SJCRH30 (cell line): ENCODE measurements around the gene SCARB1. TPM values are rescaled to one million over a fixed set of nuclear protein-coding genes. Genes with fewer than 3 reads are reported as not detected.
"Not testable (repeated sequence)": the region's sequence is repeated elsewhere in the genome, so short reads cannot be mapped to it uniquely, and the experiment has no call there.

Experiments used
- DNase-seq, 2 experiments: peaks; one replicate each; pipeline ENCODE4 v3.0.0-alpha.2; 2015 to 2020
- H3K27ac ChIP-seq: fragments of 250-450 bp; sonication (Bioruptor Pico); 2 replicates; pipeline ENCODE4 v1.5.1; 2020; ENCODE audit warnings: mild to moderate bottlenecking, moderate library complexity
- H3K27me3 ChIP-seq: fragments of 250-450 bp; sonication (Bioruptor Pico); 2 replicates; pipeline ENCODE4 v1.5.1; 2020; ENCODE audit warnings: mild to moderate bottlenecking, moderate library complexity
- H3K36me3 ChIP-seq: fragments of 250-450 bp; sonication (Bioruptor Pico); 2 replicates; pipeline ENCODE4 v1.5.1; 2020; ENCODE audit warnings: mild to moderate bottlenecking, moderate library complexity
- H3K4me1 ChIP-seq: fragments of 250-450 bp; sonication (Bioruptor Pico); 2 replicates; pipeline ENCODE4 v1.5.1; 2020; ENCODE audit warnings: mild to moderate bottlenecking, moderate library complexity
- H3K4me3 ChIP-seq: fragments of 250-450 bp; sonication (Bioruptor Pico); 2 replicates; pipeline ENCODE4 v1.5.1; 2020; ENCODE audit warnings: mild to moderate bottlenecking, moderate library complexity
- H3K9me3 ChIP-seq: fragments of 250-450 bp; sonication (Bioruptor Pico); replicated peaks from 2 replicates; pipeline ENCODE4 v1.5.1; 2020; ENCODE audit warnings: mild to moderate bottlenecking, moderate library complexity
- total RNA-seq: library from RNA; depleted of rRNA; stranded (reverse); fragments of >200 nt; shearing (Covaris generic); gene quantifications from 2 replicates; pipeline ENCODE4 v1.2.3, GENCODE V29; 2014; rRNA removed

SCARB1 gene, protein sequence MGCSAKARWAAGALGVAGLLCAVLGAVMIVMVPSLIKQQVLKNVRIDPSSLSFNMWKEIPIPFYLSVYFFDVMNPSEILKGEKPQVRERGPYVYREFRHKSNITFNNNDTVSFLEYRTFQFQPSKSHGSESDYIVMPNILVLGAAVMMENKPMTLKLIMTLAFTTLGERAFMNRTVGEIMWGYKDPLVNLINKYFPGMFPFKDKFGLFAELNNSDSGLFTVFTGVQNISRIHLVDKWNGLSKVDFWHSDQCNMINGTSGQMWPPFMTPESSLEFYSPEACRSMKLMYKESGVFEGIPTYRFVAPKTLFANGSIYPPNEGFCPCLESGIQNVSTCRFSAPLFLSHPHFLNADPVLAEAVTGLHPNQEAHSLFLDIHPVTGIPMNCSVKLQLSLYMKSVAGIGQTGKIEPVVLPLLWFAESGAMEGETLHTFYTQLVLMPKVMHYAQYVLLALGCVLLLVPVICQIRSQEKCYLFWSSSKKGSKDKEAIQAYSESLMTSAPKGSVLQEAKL
- total RNA-seq = 36.1 TPM in 2 replicates

DNA sequence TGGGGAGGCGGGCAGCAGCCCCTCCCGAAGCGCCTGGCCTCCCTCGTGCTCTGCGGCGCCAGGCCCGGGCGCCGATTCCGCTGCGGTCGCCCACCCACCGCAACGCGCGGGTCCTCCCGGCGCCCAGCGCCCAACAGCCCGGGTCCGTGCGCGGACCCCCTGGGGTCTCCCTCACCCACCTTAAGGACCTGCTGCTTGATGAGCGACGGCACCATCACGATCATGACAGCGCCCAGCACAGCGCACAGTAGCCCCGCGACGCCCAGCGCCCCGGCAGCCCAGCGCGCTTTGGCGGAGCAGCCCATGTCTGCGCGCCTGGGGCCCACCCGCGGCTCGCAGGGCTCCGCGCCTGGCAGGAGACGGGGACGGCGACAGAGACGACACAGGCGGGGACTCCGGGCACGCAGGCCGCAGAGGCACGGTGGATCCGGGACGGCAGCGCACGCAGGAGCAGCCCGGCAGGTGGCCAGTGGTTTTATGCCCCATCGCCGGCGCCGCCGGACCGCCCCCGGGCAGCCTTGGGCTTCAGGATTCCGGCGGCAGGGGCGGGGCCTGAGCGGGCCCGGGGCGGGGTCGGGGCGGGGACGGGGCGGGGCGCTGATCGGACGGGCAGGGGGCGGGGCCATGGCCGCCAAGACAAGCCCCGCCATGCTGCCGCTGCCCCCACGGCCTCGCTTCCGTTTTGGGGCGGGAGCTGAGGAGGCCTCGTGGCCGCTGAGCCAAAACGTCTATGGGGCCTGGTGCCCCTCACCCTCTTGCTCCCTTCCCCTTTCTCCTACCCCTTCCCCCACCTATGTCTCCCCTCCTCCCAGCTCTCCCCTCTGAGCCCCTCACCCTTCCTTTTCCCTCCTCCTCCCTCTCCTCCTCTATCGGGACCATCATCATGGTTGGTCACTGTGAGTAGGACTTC lies at the start of gene SCARB1:
TSS of gene SCARB1 (minus strand) at position 449 of the 910 bp plus-strand sequence. CDS start at position 305, 144 bp downstream.
- Histone ChIP-seq H3K27me3 (no peaks in the 10 kb centered on the region), H3K4me1 (peaks cover 6% of the 10 kb centered on the region), H3K9me3 (no peaks in the 10 kb centered on the region), H3K4me3 (peak within 1 kb of the TSS; percentile 97), H3K36me3 (no peaks in the 10 kb centered on the region; the same call in 1 of the 2 replicates), H3K27ac (peak within 1 kb of the TSS; percentile 70)
- DNase-seq = peak; percentile 84 to 89

DNA sequence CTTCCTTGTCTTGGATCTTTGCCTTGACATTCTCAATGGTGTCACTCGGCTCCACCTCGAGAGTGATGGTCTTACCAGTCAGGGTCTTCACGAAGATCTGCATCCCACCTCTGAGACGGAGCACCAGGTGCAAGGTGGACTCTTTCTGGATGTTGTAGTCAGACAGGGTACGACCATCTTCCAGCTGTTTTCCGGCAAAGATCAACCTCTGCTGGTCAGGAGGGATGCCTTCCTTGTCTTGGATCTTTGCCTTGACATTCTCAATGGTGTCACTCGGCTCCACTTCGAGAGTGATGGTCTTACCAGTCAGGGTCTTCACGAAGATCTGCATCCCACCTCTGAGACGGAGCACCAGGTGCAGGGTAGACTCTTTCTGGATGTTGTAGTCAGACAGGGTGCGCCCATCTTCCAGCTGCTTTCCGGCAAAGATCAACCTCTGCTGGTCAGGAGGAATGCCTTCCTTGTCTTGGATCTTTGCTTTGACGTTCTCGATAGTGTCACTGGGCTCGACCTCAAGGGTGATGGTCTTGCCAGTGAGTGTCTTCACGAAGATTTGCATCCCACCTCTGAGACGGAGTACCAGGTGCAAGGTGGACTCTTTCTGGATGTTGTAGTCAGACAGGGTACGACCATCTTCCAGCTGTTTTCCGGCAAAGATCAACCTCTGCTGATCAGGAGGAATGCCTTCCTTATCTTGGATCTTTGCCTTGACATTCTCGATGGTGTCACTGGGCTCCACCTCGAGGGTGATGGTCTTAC lies 49.0 kb upstream of the SCARB1 start:
- H3K27me3 ChIP-seq, H3K4me3 ChIP-seq, H3K27ac ChIP-seq, DNase-seq, H3K9me3 ChIP-seq, H3K4me1 ChIP-seq: not testable (repeated sequence)
- H3K36me3 ChIP-seq = peaks cover 19% of the 10 kb centered on the region

DNA sequence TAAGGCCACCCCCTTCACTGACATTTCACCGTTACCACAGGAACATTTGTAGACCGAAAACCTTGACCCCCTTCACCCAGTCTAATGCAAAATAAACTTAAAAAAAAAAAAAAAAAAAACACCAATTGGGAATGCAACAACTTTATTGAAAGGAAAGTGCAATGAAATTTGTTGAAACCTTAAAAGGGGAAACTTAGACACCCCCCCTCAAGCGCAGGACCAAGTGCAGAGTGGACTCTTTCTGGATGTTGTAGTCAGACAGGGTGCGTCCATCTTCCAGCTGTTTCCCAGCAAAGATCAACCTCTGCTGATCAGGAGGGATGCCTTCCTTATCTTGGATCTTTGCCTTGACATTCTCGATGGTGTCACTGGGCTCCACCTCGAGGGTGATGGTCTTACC lies 47.9 kb upstream of the SCARB1 start:
- not testable (repeated sequence) for H3K27ac ChIP-seq, H3K4me1 ChIP-seq, H3K27me3 ChIP-seq, H3K9me3 ChIP-seq, H3K4me3 ChIP-seq, DNase-seq
- H3K36me3 ChIP-seq = peaks cover 19% of the 10 kb centered on the region

DNA sequence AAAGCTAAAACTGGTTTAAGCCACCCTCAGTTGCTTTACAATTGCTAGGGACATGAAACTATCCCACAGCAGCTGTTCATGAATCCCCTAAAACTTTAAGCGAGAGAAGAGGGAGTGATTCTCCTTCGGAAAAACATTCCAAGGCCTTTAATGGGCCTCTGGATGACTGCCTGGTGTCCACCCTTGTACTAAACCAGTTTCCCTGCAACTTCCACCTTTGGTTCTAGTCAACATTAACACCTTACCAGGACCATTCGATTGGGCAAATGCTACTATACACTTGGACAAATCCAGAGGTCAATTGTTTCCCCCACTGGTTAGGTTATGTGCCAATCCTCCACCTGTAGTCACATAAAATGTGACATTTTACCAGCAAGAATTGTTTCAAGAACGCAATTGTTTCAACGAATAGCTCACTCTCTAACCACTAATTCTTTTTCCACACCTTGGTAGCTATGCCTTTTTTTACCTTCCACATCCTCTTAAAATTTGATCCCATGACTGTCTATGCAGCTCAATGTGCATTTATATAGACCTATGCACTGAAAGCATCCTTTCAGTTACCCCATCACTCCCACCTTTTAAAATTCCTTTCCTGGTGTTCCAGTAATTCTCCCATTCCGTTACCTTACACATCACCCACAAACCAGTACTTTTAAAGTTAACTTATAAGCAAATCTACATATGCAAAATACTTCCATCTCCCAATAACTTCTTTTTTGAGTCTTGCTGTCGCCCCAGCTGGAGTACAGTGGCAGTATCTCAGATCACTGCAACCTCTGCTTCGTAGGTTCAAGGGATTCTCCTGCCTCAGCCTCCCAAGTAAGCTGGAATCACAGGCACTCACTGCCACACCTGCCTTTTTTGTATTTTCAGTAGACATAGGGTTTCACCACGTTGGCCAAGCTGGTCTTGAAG lies 47.2 kb upstream of the SCARB1 start:
- H3K4me3 ChIP-seq = no peak overlapping the region
- H3K27ac ChIP-seq = no peak overlapping the region

GRCh38 chr12:124909831-124910560 lies 46.3 kb upstream of the SCARB1 start:
- Histone ChIP-seq H3K27me3 (no peaks in the 10 kb centered on the region), H3K9me3 (no peaks in the 10 kb centered on the region), H3K27ac (no peak overlapping the region), H3K4me1 (peaks cover 4% of the 10 kb centered on the region; the same call in 1 of the 2 replicates), H3K4me3 (no peak overlapping the region), H3K36me3 (peaks cover 19% of the 10 kb centered on the region)
- no peak for DNase-seq

More for the DNA sequence above, 47.2 kb upstream of the SCARB1 start:
- H3K4me1 ChIP-seq = peaks cover 4% of the 10 kb centered on the region; the same call in 1 of the 2 replicates
- no peaks in the 10 kb centered on the region for H3K27me3 ChIP-seq
- no peak for DNase-seq
- H3K36me3 ChIP-seq = peaks cover 19% of the 10 kb centered on the region
- H3K9me3 ChIP-seq = no peaks in the 10 kb centered on the region

- Histone ChIP-seq H3K27me3 (no peaks in the 10 kb centered on the region), H3K27ac (no peak overlapping the region), H3K9me3 (no peaks in the 10 kb centered on the region), H3K36me3 (peaks cover 9% of the 10 kb centered on the region), H3K4me1 (peaks cover 7% of the 10 kb centered on the region), H3K4me3 (no peak overlapping the region)
- peak; percentile 87 to 94 for DNase-seq
Observed at GRCh38 chr12:124906606-124907261, 43.1 kb upstream of the SCARB1 start.

DNA sequence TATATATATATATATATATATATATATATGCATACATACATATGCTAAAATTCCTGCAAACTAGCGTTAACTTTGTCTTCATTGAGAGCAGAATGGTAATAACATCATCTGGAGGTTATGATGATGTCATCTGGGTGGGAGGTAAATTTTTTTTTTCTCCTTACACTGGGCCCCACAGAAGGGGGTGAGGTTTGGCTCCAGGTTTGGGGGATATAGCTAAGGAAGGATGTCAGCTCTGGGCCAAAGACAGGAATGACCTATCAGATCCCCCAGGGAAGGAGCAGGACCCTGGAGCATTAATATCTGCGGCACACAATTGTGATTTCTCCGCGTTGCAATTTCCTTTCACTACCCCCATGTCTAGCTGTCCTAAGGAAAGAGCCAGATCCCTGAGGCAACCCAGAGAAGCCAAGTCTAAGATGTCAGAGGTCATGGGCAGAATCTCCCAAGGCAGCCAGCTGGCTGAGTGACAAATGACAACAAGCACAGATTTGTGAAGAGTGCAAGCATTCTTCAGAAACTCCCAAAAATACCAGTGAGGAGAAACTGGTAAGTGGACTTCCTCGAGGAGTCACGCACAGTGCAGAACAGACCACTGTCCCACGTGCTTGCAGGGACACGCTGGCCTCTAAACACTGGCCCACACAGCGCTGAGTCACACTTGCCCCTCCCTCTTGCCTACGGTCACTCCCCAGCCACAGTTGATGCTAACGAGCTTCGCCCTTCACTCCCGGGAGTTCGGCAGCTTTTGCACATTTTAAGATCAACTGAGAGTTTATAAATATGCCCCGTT lies 40.8 kb upstream of the SCARB1 start:
- H3K9me3 ChIP-seq = no peaks in the 10 kb centered on the region
- peak; percentile 76 for DNase-seq
- no peaks in the 10 kb centered on the region for H3K27me3 ChIP-seq
- H3K4me3 ChIP-seq = peak overlapping the region; percentile 27
- no peak overlapping the region for H3K27ac ChIP-seq
- peaks cover 14% of the 10 kb centered on the region for H3K4me1 ChIP-seq
- no peaks in the 10 kb centered on the region for H3K36me3 ChIP-seq

- Histone ChIP-seq H3K4me1 (peaks cover 14% of the 10 kb centered on the region), H3K9me3 (no peaks in the 10 kb centered on the region), H3K27me3 (no peaks in the 10 kb centered on the region), H3K4me3 (no peak overlapping the region), H3K36me3 (no peaks in the 10 kb centered on the region), H3K27ac (no peak overlapping the region)
- no peak for DNase-seq
Observed at GRCh38 chr12:124902916-124903315, 39.3 kb upstream of the SCARB1 start.

- Histone ChIP-seq H3K36me3 (no peaks in the 10 kb centered on the region), H3K9me3 (no peaks in the 10 kb centered on the region), H3K4me3 (no peak overlapping the region), H3K4me1 (peaks cover 14% of the 10 kb centered on the region), H3K27ac (no peak overlapping the region), H3K27me3 (no peaks in the 10 kb centered on the region)
- no peak for DNase-seq
Observed at GRCh38 chr12:124901003-124901402, 37.3 kb upstream of the SCARB1 start.

GRCh38 chr12:124900345-124900795 lies 36.7 kb upstream of the SCARB1 start:
- H3K4me1 ChIP-seq = peaks cover 14% of the 10 kb centered on the region
- H3K27ac ChIP-seq, H3K4me3 ChIP-seq, H3K36me3 ChIP-seq, H3K27me3 ChIP-seq, H3K9me3 ChIP-seq, DNase-seq: not testable (repeated sequence)

GRCh38 chr12:124898923-124899294 lies 35.2 kb upstream of the SCARB1 start:
- Histone ChIP-seq H3K4me1 (peaks cover 11% of the 10 kb centered on the region), H3K4me3 (no peak overlapping the region), H3K36me3 (no peaks in the 10 kb centered on the region), H3K27me3 (no peaks in the 10 kb centered on the region), H3K9me3 (no peaks in the 10 kb centered on the region), H3K27ac (no peak overlapping the region)
- DNase-seq = no peak
